H1 (cell line): Measurements from ENCODE around the gene B4GALT5. TPM values are rescaled to one million over a fixed set of nuclear protein-coding genes. Genes with fewer than 3 reads are reported as not detected.

Source experiments
- CTCF ChIA-PET: fragments of 300-600 bp; sonication (Branson Sonifier 250); formaldehyde crosslinking; loops from one replicate; lab custom pipeline; 2021; ENCODE audit not compliant: partially characterized antibody; lab: Charles Lee
- POLR2A ChIA-PET: fragments of 300-600 bp; sonication (Branson Sonifier 250); formaldehyde crosslinking; loops from one replicate; lab custom pipeline; 2021; ENCODE audit warnings: inconsistent platforms; ENCODE audit not compliant: partially characterized antibody; lab: Charles Lee
- DNase-seq, 2 experiments: peaks; one replicate each; pipeline versions ENCODE4 v3.0.0 to v3.0.0-alpha.2; 2010 to 2022; ENCODE audit warnings: low spot score in 2 of 2, low read depth in 1 of 2, mixed read lengths in 1 of 2
- FAIRE-seq: peaks from 2 replicates; lab custom pipeline; 2011; peaks lifted over from hg19 to GRCh38; lab: Jason Lieb, UNC
- H2AFZ ChIP-seq: 2 replicates; pipeline ENCODE4 v1.8.1; 2012; ENCODE audit warnings: low read length, inconsistent platforms
- H2AK5ac ChIP-seq: 2 replicates; pipeline ENCODE4 v1.6.1; 2013; ENCODE audit warnings: low read depth, low read length
- H2BK120ac ChIP-seq: replicated peaks from 2 replicates; pipeline ENCODE3; 2013; ENCODE audit warnings: low read depth, low read length, inconsistent platforms
- H2BK12ac ChIP-seq: 2 replicates; pipeline ENCODE4 v1.6.1; 2013; ENCODE audit warnings: low read depth, low read length
- H2BK15ac ChIP-seq: 2 replicates; pipeline ENCODE4 v1.6.1; 2013; ENCODE audit warnings: low read length
- H2BK20ac ChIP-seq: 2 replicates; pipeline ENCODE4 v1.6.1; 2013; ENCODE audit warnings: low read length
- H2BK5ac ChIP-seq: 2 replicates; pipeline ENCODE4 v1.6.1; 2013; ENCODE audit warnings: low read depth, low read length
- H3K14ac ChIP-seq: 2 replicates; pipeline ENCODE4 v1.6.1; 2013; ENCODE audit warnings: inconsistent platforms; ENCODE audit not compliant: insufficient read length
- H3K18ac ChIP-seq: 2 replicates; pipeline ENCODE4 v1.6.1; 2013; ENCODE audit warnings: low read length; ENCODE audit errors: extremely low read depth
- H3K23ac ChIP-seq: 2 replicates; pipeline ENCODE4 v1.6.1; 2013; ENCODE audit warnings: inconsistent platforms; ENCODE audit not compliant: insufficient read length
- H3K23me2 ChIP-seq: 2 replicates; pipeline ENCODE4 v1.6.1; 2013; ENCODE audit warnings: low read depth, low read length
- H3K27ac ChIP-seq: 2 replicates; pipeline ENCODE4 v1.6.1; 2011; ENCODE audit warnings: low read depth, low read length, inconsistent platforms
- H3K27me3 ChIP-seq, 4 experiments: replicated peaks in 1 of 4; 1 replicate in 1 of 4; 2 replicates in 3 of 4; pipeline versions ENCODE4 v1.6.1 to v1.8.1; 2011 to 2013; ENCODE audit warnings: low read length in 3 of 4, mild to moderate bottlenecking in 3 of 4, inconsistent platforms in 2 of 4, mixed read lengths in 2 of 4, moderate library complexity in 1 of 4; ENCODE audit not compliant: control insufficient read depth in 3 of 4, insufficient read depth in 3 of 4; ENCODE audit errors: extremely low read depth in 1 of 4
- H3K36me3 ChIP-seq, 4 experiments: 2 replicates each; pipeline versions ENCODE4 v1.6.1 to v1.8.1; 2011 to 2013; ENCODE audit warnings: mild to moderate bottlenecking in 4 of 4, low read length in 3 of 4, moderate library complexity in 2 of 4, control low read depth in 1 of 4, inconsistent platforms in 1 of 4; ENCODE audit not compliant: insufficient read depth in 4 of 4, control insufficient read depth in 2 of 4
- H3K4ac ChIP-seq: replicated peaks from 2 replicates; pipeline ENCODE3; 2013; ENCODE audit warnings: low read length, low read depth, mixed read lengths, inconsistent platforms; ENCODE audit not compliant: insufficient read length
- H3K4me1 ChIP-seq, 4 experiments: replicated peaks in 1 of 4; 1 replicate in 1 of 4; 2 replicates in 3 of 4; pipeline versions ENCODE4 v1.6.1 to v1.8.1; 2011 to 2013; ENCODE audit warnings: low read length in 3 of 4, inconsistent platforms in 2 of 4, mixed read lengths in 1 of 4; ENCODE audit not compliant: insufficient read depth in 4 of 4, control insufficient read depth in 3 of 4
- H3K4me2 ChIP-seq, 2 experiments: 2 replicates each; pipeline versions ENCODE4 v1.6.1 to v1.8.1; 2011 to 2013; ENCODE audit warnings: low read depth in 2 of 2, low read length in 2 of 2, control low read depth in 1 of 2, inconsistent platforms in 1 of 2, mild to moderate bottlenecking in 1 of 2; ENCODE audit not compliant: insufficient read depth in 1 of 2
- H3K4me3 ChIP-seq, 4 experiments: fragments of 200-600, 300-600 bp in 1 of 4; sonication (generic), shearing (Covaris generic), sonication (Bioruptor Twin) in 1 of 4; 2 replicates each; pipeline versions ENCODE4 v1.5.1 to v1.8.1; 2011 to 2016; ENCODE audit warnings: low read length in 4 of 4, low read depth in 3 of 4, control low read depth in 2 of 4, inconsistent platforms in 2 of 4, mild to moderate bottlenecking in 2 of 4, mixed read lengths in 1 of 4, moderate library complexity in 1 of 4; ENCODE audit not compliant: insufficient read depth in 2 of 4; ENCODE audit errors: extremely low read depth in 1 of 4
- H3K56ac ChIP-seq: replicated peaks from 2 replicates; pipeline ENCODE3; 2013; ENCODE audit warnings: low read depth, mild to moderate bottlenecking, mixed read lengths, low read length, inconsistent platforms; ENCODE audit not compliant: insufficient read length
- H3K79me1 ChIP-seq: 2 replicates; pipeline ENCODE4 v1.6.1; 2013; ENCODE audit warnings: low read depth, low read length, control low read depth
- H3K79me2 ChIP-seq, 2 experiments: 2 replicates each; pipeline versions ENCODE4 v1.6.1 to v1.8.1; 2012 to 2013; ENCODE audit warnings: low read length in 2 of 2, mild to moderate bottlenecking in 2 of 2, inconsistent platforms in 1 of 2; ENCODE audit not compliant: insufficient read depth in 2 of 2, control insufficient read depth in 1 of 2
- H3K9ac ChIP-seq, 4 experiments: replicated peaks in 1 of 4; 1 replicate in 1 of 4; 2 replicates in 3 of 4; pipeline versions ENCODE4 v1.6.1 to v1.8.1; 2011 to 2013; ENCODE audit warnings: low read depth in 3 of 4, low read length in 3 of 4, control low read depth in 2 of 4, mild to moderate bottlenecking in 2 of 4, moderate library complexity in 2 of 4, inconsistent platforms in 1 of 4; ENCODE audit errors: extremely low read depth in 1 of 4
- H3K9me3 ChIP-seq, 2 experiments: 2 replicates each; pipeline versions ENCODE4 v1.6.1 to v1.8.1; 2012 to 2013; ENCODE audit warnings: mild to moderate bottlenecking in 2 of 2, moderate library complexity in 2 of 2, control low read depth in 1 of 2, inconsistent platforms in 1 of 2, low read depth in 1 of 2, low read length in 1 of 2, mixed read lengths in 1 of 2; ENCODE audit not compliant: insufficient read depth in 2 of 2
- H4K20me1 ChIP-seq, 2 experiments: replicated peaks in 1 of 2; 2 replicates each; pipeline versions ENCODE3 to v1.8.1; 2011 to 2013; ENCODE audit warnings: inconsistent platforms in 2 of 2, low read length in 2 of 2, mild to moderate bottlenecking in 1 of 2; ENCODE audit not compliant: insufficient read depth in 2 of 2, control insufficient read depth in 1 of 2
- H4K5ac ChIP-seq: 2 replicates; pipeline ENCODE4 v1.6.1; 2013; ENCODE audit warnings: low read length, low read depth, mixed read lengths, inconsistent platforms; ENCODE audit not compliant: insufficient read length
- H4K8ac ChIP-seq: 2 replicates; pipeline ENCODE4 v1.8.0; 2013; ENCODE audit warnings: mild to moderate bottlenecking, moderate library complexity, low read length, inconsistent platforms; ENCODE audit not compliant: insufficient read depth; ENCODE audit errors: extremely low read depth
- H4K91ac ChIP-seq: replicated peaks from 2 replicates; pipeline ENCODE3; 2013; ENCODE audit warnings: low read length, mixed read lengths, inconsistent platforms; ENCODE audit not compliant: insufficient read length
- ASH2L ChIP-seq: fragments of 200-600, 300-600 bp; sonication (generic); IDR thresholded peaks from one replicate; pipeline ENCODE4 v1.7.1; 2017; ENCODE audit warnings: low read length
- CBX5 ChIP-seq: fragments of 300-800, 300-1000 bp; sonication (generic); IDR thresholded peaks from 2 replicates; pipeline ENCODE4 v1.7.1; 2016; ENCODE audit warnings: antibody characterized with exemption, low read length, low read depth
- FOSL1 ChIP-seq: IDR thresholded peaks from 2 replicates; pipeline ENCODE4 v1.6.1; 2011; ENCODE audit warnings: mild to moderate bottlenecking, low read depth, low read length, moderate library complexity; ENCODE audit not compliant: insufficient read depth
- KDM1A ChIP-seq: fragments of 200-600, 300-600 bp; sonication (generic); IDR thresholded peaks from 2 replicates; pipeline ENCODE4 v1.7.1; 2016; ENCODE audit warnings: mild to moderate bottlenecking, low read length, borderline replicate concordance
- KDM4A ChIP-seq: IDR thresholded peaks from one replicate; pipeline ENCODE4 v1.7.1; 2012; ENCODE audit warnings: low read depth, mild to moderate bottlenecking, moderate library complexity, low read length, inconsistent platforms; ENCODE audit not compliant: severe bottlenecking
- PHF8 ChIP-seq: fragments of 200-600 bp; sonication (generic); conservative IDR thresholded peaks from 2 replicates; pipeline ENCODE4 v1.7.1; 2012; ENCODE audit warnings: low read depth, mild to moderate bottlenecking, inconsistent platforms, low read length, moderate library complexity
- RNF2 ChIP-seq: fragments of 200-900, 300-1000 bp; sonication (generic); IDR thresholded peaks from 2 replicates; pipeline ENCODE4 v1.7.1; 2016; ENCODE audit warnings: borderline replicate concordance, low read depth, mild to moderate bottlenecking, antibody characterized with exemption, low read length; ENCODE audit not compliant: poor library complexity, severe bottlenecking; ENCODE audit errors: missing control alignments
- SIRT6 ChIP-seq: IDR thresholded peaks from one replicate; pipeline ENCODE4 v1.7.1; 2012; ENCODE audit warnings: low read length, inconsistent platforms
- TAF1 ChIP-seq: IDR thresholded peaks from 2 replicates; pipeline ENCODE4 v1.6.1; 2011; ENCODE audit warnings: mild to moderate bottlenecking, low read depth, low read length
- TEAD4 ChIP-seq: IDR thresholded peaks from 2 replicates; pipeline ENCODE4 v1.6.1; 2012; ENCODE audit warnings: low read depth, low read length, inconsistent platforms, mixed read lengths
- WGBS, 2 experiments: shearing (Covaris generic) in 1 of 2; methylation state at CpG; one replicate each; pipeline versions ENCODE4 v1.1.6 to v1.1.7; 2013 to 2015; ENCODE audit warnings: low lambda C conversion rate in 2 of 2, mixed read lengths in 2 of 2, inconsistent platforms in 1 of 2, low coverage in 1 of 2, missing lambda C conversion rate in 1 of 2; ENCODE audit not compliant: insufficient replicate concordance in 2 of 2, insufficient coverage in 1 of 2, insufficient read length in 1 of 2; ENCODE audit errors: extremely low coverage in 1 of 2, missing lambda C conversion rate in 1 of 2; 5-methylcytosine and 5-hydroxymethylcytosine counted together
- polyA plus RNA-seq, 7 experiments: library from polyadenylated mRNA; depleted of rRNA in 3 of 7; stranded (reverse) in 5 of 7; unstranded in 2 of 7; fragments of >200 nt in 5 of 7; fragments of 200-250 nt in 2 of 7; gene quantifications; 1 replicate in 5 of 7; 2 replicates in 1 of 7; 4 replicates in 1 of 7; pipeline versions ENCODE4 v1.2.1 to v1.2.3, GENCODE V29; 2011 to 2013; ENCODE audit warnings: missing spikeins in 2 of 7, mixed read lengths in 2 of 7
- total RNA-seq: library from RNA; stranded (reverse); fragmentation: NEBNext Ultra II Directional; extraction: Animal tissue kit (Norgen Biotek cat#: 25700); gene quantifications from 2 replicates; pipeline ENCODE4 v1.2.1, GENCODE V29; 2021
- TF ChIP-seq, protein P1 (sequence below): IDR thresholded peaks from 2 replicates; pipeline ENCODE4 v1.6.1; 2012; ENCODE audit warnings: inconsistent platforms

The B4GALT5 gene
- total and polyA plus RNA-seq, 2 of the 8 experiments (the other 6 are each of a cell fraction or from before 2014, with no cell fraction given): 46.5 to 75.4 TPM

DNA sequence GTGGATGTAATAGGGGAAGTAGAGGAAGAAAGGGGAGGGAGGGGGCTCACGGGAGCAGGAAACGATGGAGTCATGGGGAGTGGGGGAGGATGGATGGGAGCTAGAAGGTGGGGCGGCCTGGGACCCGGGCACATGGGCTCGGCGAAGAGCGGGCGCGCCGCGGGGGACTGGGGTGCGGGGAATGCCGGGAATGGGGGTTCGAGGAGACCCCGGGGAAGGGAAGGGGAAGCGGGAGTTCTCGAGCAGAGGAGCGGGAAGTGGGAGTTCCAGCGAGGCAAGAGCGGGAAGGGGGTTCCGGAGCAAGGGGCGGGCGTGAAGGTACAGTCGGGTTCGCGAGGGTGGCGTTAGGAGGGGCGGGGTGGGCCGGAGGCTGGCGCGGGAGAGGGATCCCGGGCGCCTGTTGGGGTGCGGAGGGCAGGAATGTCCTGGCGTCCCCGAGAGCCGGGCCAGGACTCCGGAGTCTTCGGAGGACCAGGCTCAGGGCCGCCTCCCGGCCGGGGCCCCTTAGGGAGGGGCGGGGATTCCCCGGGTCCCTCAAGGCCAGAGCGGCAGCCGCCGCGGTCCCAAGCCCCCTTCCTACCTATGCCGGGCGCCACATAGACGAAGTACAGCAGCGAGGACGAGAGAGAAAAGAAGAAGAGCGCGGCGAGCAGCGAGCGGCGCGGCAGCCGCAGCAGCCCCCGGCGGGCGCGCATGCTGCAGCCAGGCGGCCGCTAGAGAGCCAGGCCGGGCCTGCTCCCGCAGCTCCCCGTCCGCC, 504 bp downstream of the B4GALT5 start:
- Histone ChIP-seq H2AFZ (no peak overlapping the region), H3K4me1 (peaks cover 3 to 6% (median 5%) of the 10 kb centered on the region in 4 experiments; a peak in 6 of 7 replicates), H3K4ac (no peak overlapping the region), H3K56ac (peak overlapping the region; percentile 62), H3K23ac (no peak overlapping the region), H3K79me1 (peaks cover 2% of the 10 kb centered on the region; the same call in 1 of the 2 replicates), H3K9ac (peak overlapping the region; percentile 67 to 88 (median 82)), H3K27me3 (no peaks in the 10 kb centered on the region), H3K14ac (no peak overlapping the region), H3K9me3 (no peaks in the 10 kb centered on the region), H3K27ac (peak overlapping the region; percentile 66), H3K4me2 (peak overlapping the region; percentile 88 to 96), H3K79me2 (peaks cover 37 to 52% of the 10 kb centered on the region in 2 experiments), H2AK5ac (no peak overlapping the region), H3K18ac (peak overlapping the region; percentile 75), H3K36me3 (no peaks in the 10 kb centered on the region), H2BK5ac (peak overlapping the region; percentile 87), H4K8ac (peak overlapping the region; percentile 92; the same call in 1 of the 2 replicates), H2BK120ac (no peak overlapping the region), H3K23me2 (peaks cover 9% of the 10 kb centered on the region), H4K5ac (peak overlapping the region; percentile 70), H2BK20ac (no peak overlapping the region), H4K91ac (peak overlapping the region; percentile 85), H2BK15ac (no peak overlapping the region; the same call in 1 of the 2 replicates), H2BK12ac (peak overlapping the region; percentile 23; the same call in 1 of the 2 replicates), H4K20me1 (peaks cover 13 to 17% of the 10 kb centered on the region in 2 experiments), H3K4me3 (peak overlapping the region; percentile 77 to 96 (median 81))
- CTCF ChIA-PET: interaction anchor here (0.6 to 1.6 kb wide), 3 partner anchors 108 to 217 kb away, joined by 3 to 5 read pairs (median 3); no protein-coding TSS in a partner anchor
- DNase-seq (peak in 1 of 2 experiments; percentile 80), FAIRE-seq (no peak)
- POLR2A ChIA-PET: interaction anchor here (0.6 to 1.9 kb wide), 15 partner anchors 8 to 176 kb away, joined by 3 to 6 read pairs (median 3); partner anchors contain the start of gene SLC9A8
- 0% methylated on average over 8 of the region's 71 CpGs; no CpG with 5 or more reads in 1 of the 2 experiments for whole genome bisulfite sequencing, 2 experiments
- TF ChIP-seq TAF1 (peak; percentile 59), ASH2L (peak; percentile 75), KDM4A (peak; percentile 59), KDM1A (no peak), SIRT6 (no peak), TEAD4 (peak; percentile 39; the same call in 1 of the 2 replicates), PHF8 (peak; percentile 58), CBX5 (no peak), RNF2 (no peak), FOSL1 (no peak)
- TF ChIP-seq, protein P1, sequence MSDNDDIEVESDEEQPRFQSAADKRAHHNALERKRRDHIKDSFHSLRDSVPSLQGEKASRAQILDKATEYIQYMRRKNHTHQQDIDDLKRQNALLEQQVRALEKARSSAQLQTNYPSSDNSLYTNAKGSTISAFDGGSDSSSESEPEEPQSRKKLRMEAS: peak; percentile 89
